Measurements from ENCODE around the gene MYBPC2. TPM values are rescaled to one million over a fixed set of nuclear protein-coding genes. Genes with fewer than 3 reads are reported as not detected.

MYBPC2 gene
- total and polyA plus RNA-seq, 2 donors (not counting 3 experiments of a cell fraction or from before 2014, with no cell fraction given): 0.03 TPM; not detected in 1

- DNase-seq (ENCODE audit: low read depth, low spot score) (no peak), FAIRE-seq (no peak)
- no peaks in the 10 kb centered on the region for H3K27me3 ChIP-seq (ENCODE audit: control insufficient read depth in 2 of 2, insufficient read depth in 2 of 2, low read length in 2 of 2)
- no peaks in the 10 kb centered on the region for H3K9me1 ChIP-seq (replicated peaks; ENCODE audit: control insufficient read depth, extremely low read depth, insufficient read depth, low read length)
- dilution Hi-C loops (cut with MboI; ENCODE audit: extremely low pct_ligation_motif_present, low sequenced_read_pairs) (no loop called here), intact Hi-C loops (cut with micrococcal nuclease) (no loop called here)
- no peaks in the 10 kb centered on the region for H3K9me3 ChIP-seq (replicated peaks; ENCODE audit: control insufficient read depth, insufficient read depth, low read length)
- ChIA-PET POLR2A (no interaction called here), CTCF (interaction anchor here (1.5 kb wide), 1 partner anchor 22 kb away, joined by 3 read pairs; no protein-coding TSS in a partner anchor)
- H3K4me2 ChIP-seq (ENCODE audit: insufficient read depth, low read length): no peak overlapping the region
- no peaks in the 10 kb centered on the region for H3K36me3 ChIP-seq (ENCODE audit: control insufficient read depth in 2 of 2, extremely low read depth in 1 of 2, insufficient read depth in 2 of 2, low read length in 2 of 2)
- no TSS peak for BruUV-seq (replicated peaks)
- no peaks in the 10 kb centered on the region for H3K79me2 ChIP-seq (ENCODE audit: control insufficient read depth, insufficient read depth, low read length)
- no peak overlapping the region for H3K4me3 ChIP-seq (replicated peaks in 1 of 3; ENCODE audit: insufficient read depth in 1 of 3, low read depth in 1 of 3, low read length in 3 of 3)
- H3K4me1 ChIP-seq (ENCODE audit: control insufficient read depth, extremely low read depth, insufficient read depth, low read length): peaks cover 5% of the 10 kb centered on the region
- no peaks in the 10 kb centered on the region for H4K20me1 ChIP-seq (replicated peaks; ENCODE audit: control insufficient read depth, extremely low read depth, insufficient read depth, low read length)
- no peak overlapping the region for H3K27ac ChIP-seq (ENCODE audit: insufficient read depth, low read depth, low read length)
- no peak overlapping the region for H3K9ac ChIP-seq (replicated peaks; ENCODE audit: extremely low read depth, insufficient read depth, low read length)
- no peak overlapping the region for H2AFZ ChIP-seq (ENCODE audit: low read depth, low read length)
- TF ChIP-seq JUN (IDR thresholded peaks at IDR 0.05; ENCODE audit: borderline replicate concordance, insufficient read depth, insufficient read length, low read depth) (no peak), POLR2AphosphoS5 (IDR thresholded peaks at IDR 0.05; ENCODE audit: insufficient read depth, low read depth, low read length) (no peak), MYC (IDR thresholded peaks at IDR 0.05; ENCODE audit: low read depth, low read length) (no peak), EZH2 (IDR thresholded peaks at IDR 0.05; ENCODE audit: borderline replicate concordance, low read depth, low read length, severe bottlenecking) (no peak), CTCF (IDR thresholded peaks at IDR 0.05; ENCODE audit: extremely low read depth in 1 of 2, insufficient read depth in 1 of 2, low read depth in 1 of 2, low read length in 2 of 2) (no peak)
These were observed 82.5 kb downstream of the MYBPC2 start for GRCh38 chr19:50515168-50515561.

Other genes with a start within 250 kb of the MYBPC2 start
- gene MYH14, start 229.3 kb upstream of the MYBPC2 start, total RNA-seq: 0.13 TPM in 1 of 2 replicates, not detected in the other
- gene MYH14, start 229.3 kb upstream of the MYBPC2 start, polyA plus RNA-seq: 0.05 TPM in 1 of 2 replicates, not detected in the other
- 0.76 and 0.91 TPM in 2 replicates for gene KCNC3, start 103.5 kb upstream of the MYBPC2 start, total RNA-seq
- gene KCNC3, start 103.5 kb upstream of the MYBPC2 start, polyA plus RNA-seq: 0.22 and 0.30 TPM in 2 replicates
- 0.48 TPM in 1 of 2 replicates, not detected in the other for gene NAPSA, start 67.3 kb upstream of the MYBPC2 start, total RNA-seq
- 0.19 and 0.41 TPM in 2 replicates for gene NAPSA, start 67.3 kb upstream of the MYBPC2 start, polyA plus RNA-seq
- 46.7 and 50.6 TPM in 2 replicates for gene NR1H2, start 56.4 kb upstream of the MYBPC2 start, total RNA-seq
- 48.4 and 67.3 TPM in 2 replicates for gene NR1H2, start 56.4 kb upstream of the MYBPC2 start, polyA plus RNA-seq
- 63.9 and 73.8 TPM in 2 replicates for gene POLD1, start 48.5 kb upstream of the MYBPC2 start, total RNA-seq
- gene POLD1, start 48.5 kb upstream of the MYBPC2 start, polyA plus RNA-seq: 40.9 and 56.7 TPM in 2 replicates
- gene SPIB, start 14.0 kb upstream of the MYBPC2 start, total RNA-seq: not detected in 2 replicates
- not detected in 2 replicates for gene SPIB, start 14.0 kb upstream of the MYBPC2 start, polyA plus RNA-seq
- 101 and 106 TPM in 2 replicates for gene EMC10, start 43.6 kb downstream of the MYBPC2 start, total RNA-seq
- gene EMC10, start 43.6 kb downstream of the MYBPC2 start, polyA plus RNA-seq: 111 and 141 TPM in 2 replicates
- 0.44 and 0.62 TPM in 2 replicates for gene GARIN5A, start 44.0 kb downstream of the MYBPC2 start, total RNA-seq
- gene GARIN5A, start 44.0 kb downstream of the MYBPC2 start, polyA plus RNA-seq: 0.65 and 0.76 TPM in 2 replicates
- 33.8 and 37.4 TPM in 2 replicates for gene JOSD2, start 78.3 kb downstream of the MYBPC2 start, total RNA-seq
- 62.8 and 103 TPM in 2 replicates for gene JOSD2, start 78.3 kb downstream of the MYBPC2 start, polyA plus RNA-seq
- not detected in 2 replicates for gene ASPDH, start 81.0 kb downstream of the MYBPC2 start, total RNA-seq
- gene ASPDH, start 81.0 kb downstream of the MYBPC2 start, polyA plus RNA-seq: not detected in 2 replicates
- gene LRRC4B, start 135.5 kb downstream of the MYBPC2 start, total RNA-seq: not detected in 2 replicates
- 0.08 and 0.10 TPM in 2 replicates for gene LRRC4B, start 135.5 kb downstream of the MYBPC2 start, polyA plus RNA-seq
- gene SYT3, start 207.0 kb downstream of the MYBPC2 start, total RNA-seq: 0.53 TPM in 1 of 2 replicates, not detected in the other
- gene SYT3, start 207.0 kb downstream of the MYBPC2 start, polyA plus RNA-seq: 0.11 TPM in 1 of 2 replicates, not detected in the other
- gene C19orf81, start 216.6 kb downstream of the MYBPC2 start, total RNA-seq: 1.1 and 2.5 TPM in 2 replicates
- 0.79 and 2.1 TPM in 2 replicates for gene C19orf81, start 216.6 kb downstream of the MYBPC2 start, polyA plus RNA-seq